Mucosa of rectum (tissue), 2 donors: ENCODE measurements around the gene BFSP2.

Experiments used
- H3K27ac ChIP-seq, 2 donors: one replicate each; pipeline ENCODE4 v1.7.0; 2013; ENCODE audit warnings: inconsistent platforms in 2 of 2, low read depth in 2 of 2, low read length in 2 of 2
- H3K27me3 ChIP-seq, 2 donors: one replicate each; pipeline ENCODE4 v1.7.0; 2013; ENCODE audit warnings: low read length in 2 of 2; ENCODE audit not compliant: control insufficient read depth in 2 of 2, insufficient read depth in 2 of 2
- H3K36me3 ChIP-seq, 2 donors: one replicate each; pipeline ENCODE4 v1.7.0; 2013; ENCODE audit warnings: low read length in 2 of 2; ENCODE audit not compliant: control insufficient read depth in 2 of 2, insufficient read depth in 2 of 2
- H3K4me1 ChIP-seq, 2 donors: one replicate each; pipeline ENCODE4 v1.7.0; 2013; ENCODE audit warnings: low read length in 2 of 2, mild to moderate bottlenecking in 1 of 2; ENCODE audit not compliant: control insufficient read depth in 2 of 2, insufficient read depth in 2 of 2
- H3K4me3 ChIP-seq, 2 donors: one replicate each; pipeline ENCODE4 v1.7.0; 2013; ENCODE audit warnings: low read length in 2 of 2
- H3K9ac ChIP-seq, 2 donors: one replicate each; pipeline ENCODE4 v1.7.0; 2013; ENCODE audit warnings: low read length in 2 of 2, low read depth in 1 of 2, mild to moderate bottlenecking in 1 of 2
- H3K9me3 ChIP-seq, 2 donors: one replicate each; pipeline ENCODE4 v1.7.0; 2013; ENCODE audit warnings: low read length in 2 of 2; ENCODE audit not compliant: control insufficient read depth in 2 of 2
- donor health status: healthy.
- donor health status: Normal muscosa, but diverticular disease.

BFSP2 gene

GRCh38 chr3:133368371-133369067, 31.3 kb upstream of the BFSP2 start:
- Histone ChIP-seq H3K9me3 (no peaks in the 10 kb centered on the region), H3K9ac (no peak overlapping the region), H3K4me3 (no peak overlapping the region), H3K27me3 (no peaks in the 10 kb centered on the region), H3K4me1 (no peaks in the 10 kb centered on the region), H3K27ac (no peak overlapping the region), H3K36me3 (no peaks in the 10 kb centered on the region)

GRCh38 chr3:133369068-133369440, 30.8 kb upstream of the BFSP2 start:
- H3K4me3 ChIP-seq, result no peak overlapping the region
- no peak overlapping the region for H3K9ac ChIP-seq
- no peaks in the 10 kb centered on the region for H3K4me1 ChIP-seq
- no peaks in the 10 kb centered on the region for H3K9me3 ChIP-seq
- no peaks in the 10 kb centered on the region for H3K27me3 ChIP-seq
- H3K27ac ChIP-seq, result no peak overlapping the region
- H3K36me3 ChIP-seq, result no peaks in the 10 kb centered on the region

- Histone ChIP-seq H3K36me3 (no peaks in the 10 kb centered on the region), H3K27me3 (no peaks in the 10 kb centered on the region), H3K4me3 (no peak overlapping the region), H3K27ac (no peak overlapping the region), H3K9ac (no peak overlapping the region), H3K9me3 (no peaks in the 10 kb centered on the region), H3K4me1 (no peaks in the 10 kb centered on the region)
Measured at GRCh38 chr3:133371181-133371580, 28.7 kb upstream of the BFSP2 start.

- Histone ChIP-seq H3K9ac (no peak overlapping the region), H3K9me3 (no peaks in the 10 kb centered on the region), H3K27me3 (no peaks in the 10 kb centered on the region), H3K4me1 (no peaks in the 10 kb centered on the region), H3K36me3 (no peaks in the 10 kb centered on the region), H3K27ac (no peak overlapping the region), H3K4me3 (no peak overlapping the region)
Measured at GRCh38 chr3:133371676-133372075, 28.2 kb upstream of the BFSP2 start.

- H3K9me3 ChIP-seq, result no peaks in the 10 kb centered on the region
- no peak overlapping the region for H3K27ac ChIP-seq
- H3K9ac ChIP-seq, result no peak overlapping the region
- H3K27me3 ChIP-seq, result no peaks in the 10 kb centered on the region
- H3K4me1 ChIP-seq, result no peaks in the 10 kb centered on the region
- H3K36me3 ChIP-seq, result no peaks in the 10 kb centered on the region
- no peak overlapping the region for H3K4me3 ChIP-seq
Measured at GRCh38 chr3:133374708-133375402, 25.0 kb upstream of the BFSP2 start.

- Histone ChIP-seq H3K36me3 (no peaks in the 10 kb centered on the region), H3K9ac (no peak overlapping the region), H3K4me1 (no peaks in the 10 kb centered on the region), H3K27ac (no peak overlapping the region), H3K9me3 (no peaks in the 10 kb centered on the region), H3K4me3 (no peak overlapping the region), H3K27me3 (no peaks in the 10 kb centered on the region)
Measured at GRCh38 chr3:133375403-133375745, 24.5 kb upstream of the BFSP2 start.

- Histone ChIP-seq H3K4me1 (no peaks in the 10 kb centered on the region), H3K36me3 (no peaks in the 10 kb centered on the region), H3K4me3 (no peak overlapping the region), H3K9ac (no peak overlapping the region), H3K27me3 (no peaks in the 10 kb centered on the region), H3K9me3 (no peaks in the 10 kb centered on the region), H3K27ac (no peak overlapping the region)
Measured at GRCh38 chr3:133376810-133377209, 23.0 kb upstream of the BFSP2 start.

- Histone ChIP-seq H3K9me3 (no peaks in the 10 kb centered on the region), H3K27me3 (no peaks in the 10 kb centered on the region), H3K4me1 (no peaks in the 10 kb centered on the region), H3K9ac (no peak overlapping the region), H3K4me3 (no peak overlapping the region), H3K27ac (no peak overlapping the region), H3K36me3 (no peaks in the 10 kb centered on the region)
Measured at GRCh38 chr3:133377396-133377795, 22.5 kb upstream of the BFSP2 start.

- Histone ChIP-seq H3K36me3 (no peaks in the 10 kb centered on the region), H3K4me1 (no peaks in the 10 kb centered on the region), H3K9ac (no peak overlapping the region), H3K4me3 (no peak overlapping the region), H3K27me3 (no peaks in the 10 kb centered on the region), H3K9me3 (no peaks in the 10 kb centered on the region), H3K27ac (no peak overlapping the region)
Measured at GRCh38 chr3:133379926-133380325, 19.9 kb upstream of the BFSP2 start.

GRCh38 chr3:133380481-133381225, 19.2 kb upstream of the BFSP2 start:
- no peaks in the 10 kb centered on the region for H3K36me3 ChIP-seq
- H3K9me3 ChIP-seq, result no peaks in the 10 kb centered on the region
- no peaks in the 10 kb centered on the region for H3K4me1 ChIP-seq
- no peak overlapping the region for H3K4me3 ChIP-seq
- H3K9ac ChIP-seq, result no peak overlapping the region
- no peak overlapping the region for H3K27ac ChIP-seq
- no peaks in the 10 kb centered on the region for H3K27me3 ChIP-seq
